ENCODE data around the gene CYSLTR2.

CYSLTR2 gene

GRCh38 chr13:48646791-48647190 lies 6.9 kb upstream of the CYSLTR2 start:
- Histone ChIP-seq H3K9me3 (ENCODE audit: control insufficient read depth, low read length) (no peaks in the 10 kb centered on the region), H2AFZ (no peak overlapping the region), H3K79me2 (no peaks in the 10 kb centered on the region), H3K4me2 (ENCODE audit: low read length) (no peak overlapping the region), H3K27ac (no peak overlapping the region), H3K9ac (no peak overlapping the region), H3K27me3 (ENCODE audit: control insufficient read depth, insufficient read depth, low read length) (no peaks in the 10 kb centered on the region), H3K4me1 (no peaks in the 10 kb centered on the region), H3K36me3 (ENCODE audit: control insufficient read depth, insufficient read depth, low read length) (no peaks in the 10 kb centered on the region), H3K4me3 (ENCODE audit: low read depth, low read length) (no peak overlapping the region)
- no peak for TF ChIP-seq CTCF (IDR thresholded peaks at IDR 0.05)

GRCh38 chr13:48647625-48648024 lies 6.1 kb upstream of the CYSLTR2 start:
- H3K9me3 ChIP-seq (ENCODE audit: control insufficient read depth, low read length), result no peaks in the 10 kb centered on the region
- no peaks in the 10 kb centered on the region for H3K4me1 ChIP-seq
- H3K4me3 ChIP-seq (ENCODE audit: low read depth, low read length), result no peak overlapping the region
- H2AFZ ChIP-seq, result no peak overlapping the region
- no peaks in the 10 kb centered on the region for H3K36me3 ChIP-seq (ENCODE audit: control insufficient read depth, insufficient read depth, low read length)
- no peaks in the 10 kb centered on the region for H3K27me3 ChIP-seq (ENCODE audit: control insufficient read depth, insufficient read depth, low read length)
- no peak overlapping the region for H3K4me2 ChIP-seq (ENCODE audit: low read length)
- no peak overlapping the region for H3K9ac ChIP-seq
- H3K79me2 ChIP-seq, result no peaks in the 10 kb centered on the region
- H3K27ac ChIP-seq, result no peak overlapping the region
- no peak for TF ChIP-seq CTCF (IDR thresholded peaks at IDR 0.05)

- Histone ChIP-seq H3K9me3 (ENCODE audit: control insufficient read depth, low read length) (no peaks in the 10 kb centered on the region), H3K36me3 (ENCODE audit: control insufficient read depth, insufficient read depth, low read length) (no peaks in the 10 kb centered on the region), H3K79me2 (no peaks in the 10 kb centered on the region), H3K27me3 (ENCODE audit: control insufficient read depth, insufficient read depth, low read length) (no peaks in the 10 kb centered on the region), H3K4me2 (ENCODE audit: low read length) (no peak overlapping the region), H3K27ac (no peak overlapping the region), H3K4me1 (no peaks in the 10 kb centered on the region), H3K4me3 (ENCODE audit: low read depth, low read length) (no peak overlapping the region), H3K9ac (no peak overlapping the region), H2AFZ (no peak overlapping the region)
- TF ChIP-seq CTCF (IDR thresholded peaks at IDR 0.05), result no peak
Observed at GRCh38 chr13:48648446-48648845, 5.3 kb upstream of the CYSLTR2 start.

- H2AFZ ChIP-seq, result no peak overlapping the region
- no peaks in the 10 kb centered on the region for H3K4me1 ChIP-seq
- H3K27ac ChIP-seq, result no peak overlapping the region
- no peaks in the 10 kb centered on the region for H3K9me3 ChIP-seq (ENCODE audit: control insufficient read depth, low read length)
- no peak overlapping the region for H3K4me3 ChIP-seq (ENCODE audit: low read depth, low read length)
- H3K9ac ChIP-seq, result no peak overlapping the region
- H3K27me3 ChIP-seq (ENCODE audit: control insufficient read depth, insufficient read depth, low read length), result no peaks in the 10 kb centered on the region
- no peak overlapping the region for H3K4me2 ChIP-seq (ENCODE audit: low read length)
- no peak for TF ChIP-seq CTCF (IDR thresholded peaks at IDR 0.05)
- H3K79me2 ChIP-seq, result no peaks in the 10 kb centered on the region
- no peaks in the 10 kb centered on the region for H3K36me3 ChIP-seq (ENCODE audit: control insufficient read depth, insufficient read depth, low read length)
Observed at GRCh38 chr13:48652851-48653471, 768 bp upstream of the CYSLTR2 start.

GRCh38 chr13:48654511-48654910 lies 782 bp downstream of the CYSLTR2 start:
- Histone ChIP-seq H3K9ac (no peak overlapping the region), H3K4me1 (no peaks in the 10 kb centered on the region), H3K27ac (no peak overlapping the region), H3K36me3 (ENCODE audit: control insufficient read depth, insufficient read depth, low read length) (no peaks in the 10 kb centered on the region), H3K9me3 (ENCODE audit: control insufficient read depth, low read length) (no peaks in the 10 kb centered on the region), H2AFZ (no peak overlapping the region), H3K79me2 (no peaks in the 10 kb centered on the region), H3K4me2 (ENCODE audit: low read length) (no peak overlapping the region), H3K4me3 (ENCODE audit: low read depth, low read length) (no peak overlapping the region), H3K27me3 (ENCODE audit: control insufficient read depth, insufficient read depth, low read length) (no peaks in the 10 kb centered on the region)
- no peak for TF ChIP-seq CTCF (IDR thresholded peaks at IDR 0.05)
